ENCODE data around the gene FAIM2.

The FAIM2 gene

GRCh38 chr12:49916129-49916919, 12.6 kb upstream of the FAIM2 start:
- DNase-seq: no peak

- DNase-seq: no peak
Measured at GRCh38 chr12:49912345-49913255, 8.9 kb upstream of the FAIM2 start.

- no peak for DNase-seq
Measured at GRCh38 chr12:49911213-49911605, 7.5 kb upstream of the FAIM2 start.

- DNase-seq: no peak
Measured at GRCh38 chr12:49910331-49911212, 6.9 kb upstream of the FAIM2 start.

GRCh38 chr12:49909826-49910225, 6.1 kb upstream of the FAIM2 start:
- no peak for DNase-seq

GRCh38 chr12:49909356-49909755, 5.7 kb upstream of the FAIM2 start:
- DNase-seq: no peak

GRCh38 chr12:49907352-49907751, 3.7 kb upstream of the FAIM2 start:
- no peak for DNase-seq

- DNase-seq: no peak
Measured at GRCh38 chr12:49905718-49906314, 2.1 kb upstream of the FAIM2 start.

- DNase-seq: no peak
Measured at GRCh38 chr12:49904601-49905000, 901 bp upstream of the FAIM2 start.

- no peak for DNase-seq
Measured at GRCh38 chr12:49903351-49903699, 375 bp downstream of the FAIM2 start.

GRCh38 chr12:49902399-49903350, 1.0 kb downstream of the FAIM2 start:
- DNase-seq: no peak

GRCh38 chr12:49901986-49902385, 1.7 kb downstream of the FAIM2 start:
- no peak for DNase-seq

GRCh38 chr12:49901026-49901425, 2.7 kb downstream of the FAIM2 start:
- no peak for DNase-seq

GRCh38 chr12:49900371-49900770, 3.3 kb downstream of the FAIM2 start:
- no peak for DNase-seq

GRCh38 chr12:49899921-49900320, 3.8 kb downstream of the FAIM2 start:
- DNase-seq: no peak

- DNase-seq: no peak
Measured at GRCh38 chr12:49899286-49899843, 4.3 kb downstream of the FAIM2 start.

- no peak for DNase-seq
Measured at GRCh38 chr12:49897276-49897675, 6.4 kb downstream of the FAIM2 start.

GRCh38 chr12:49895773-49896172, 7.9 kb downstream of the FAIM2 start:
- DNase-seq: no peak

GRCh38 chr12:49894751-49895148, 8.9 kb downstream of the FAIM2 start:
- DNase-seq: no peak

GRCh38 chr12:49893753-49894750, 9.6 kb downstream of the FAIM2 start:
- no peak for DNase-seq

All from activated naive CD4-positive, alpha-beta T cell (primary cell).